Vagina (tissue), 2 donors: ENCODE measurements around the gene TCAIM.

ENCODE experiments used
- CTCF ChIP-seq, 3 experiments: fragments of 450-650 bp in 2 of 3; fragments of 200-600 bp in 1 of 3; sonication (generic) in 1 of 3; IDR thresholded peaks; one replicate each; pipeline ENCODE4 v1.5.1; 2017 to 2019; ENCODE audit warnings: antibody characterized with exemption in 3 of 3, mild to moderate bottlenecking in 2 of 3, moderate library complexity in 2 of 3
- POLR2A ChIP-seq, 2 donors: fragments of 450-650 bp; IDR thresholded peaks; one replicate each; pipeline ENCODE4 v1.6.1; 2017; ENCODE audit warnings: antibody characterized with exemption in 2 of 2, mild to moderate bottlenecking in 2 of 2, moderate library complexity in 2 of 2

DNA sequence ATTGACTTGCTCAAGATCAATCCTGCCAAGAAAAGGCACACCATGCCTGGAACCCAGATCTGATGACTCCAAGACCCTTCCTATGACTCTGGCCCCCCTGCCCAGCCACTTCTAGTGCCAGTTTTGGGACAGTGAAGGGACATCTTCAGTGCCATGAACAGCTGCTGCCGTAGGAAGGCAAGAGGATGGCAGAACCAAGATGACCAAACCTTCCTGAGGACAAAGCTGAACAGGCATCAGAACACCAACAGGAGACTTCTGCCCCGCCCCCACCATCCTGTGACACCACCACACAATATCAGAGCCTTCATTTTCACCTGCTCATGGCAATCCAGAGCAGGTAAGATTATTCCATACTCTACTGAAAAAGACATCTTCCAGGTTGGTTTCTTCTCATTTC, 105.9 kb downstream of the TCAIM start:
- TF ChIP-seq CTCF (IDR thresholded peaks at IDR 0.05) (no peak), POLR2A (IDR thresholded peaks at IDR 0.05) (no peak)
